Thymus (tissue), 11 donors: Measurements from ENCODE around the gene SLC39A10. TPM values are rescaled to one million over a fixed set of nuclear protein-coding genes. Genes with fewer than 3 reads are reported as not detected.

ENCODE experiments used
- DNase-seq, 9 donors: peaks; one replicate each; pipeline ENCODE4 v3.0.0-alpha.2; 2013; ENCODE audit warnings: low spot score in 9 of 9, low read depth in 6 of 9, missing footprints in 1 of 9
- H3K27ac ChIP-seq, 2 donors: one replicate each; pipeline ENCODE4 v1.5.1; 2013; ENCODE audit warnings: control low read depth in 1 of 2, low read depth in 1 of 2, low read length in 1 of 2, mild to moderate bottlenecking in 1 of 2, moderate library complexity in 1 of 2
- H3K27me3 ChIP-seq, 2 donors: one replicate each; pipeline ENCODE4 v1.5.1; 2013; ENCODE audit warnings: low read length in 1 of 2; ENCODE audit not compliant: control insufficient read depth in 2 of 2, insufficient read depth in 1 of 2
- H3K36me3 ChIP-seq, 2 donors: one replicate each; pipeline ENCODE4 v1.5.1; 2013; ENCODE audit warnings: low read length in 1 of 2, mild to moderate bottlenecking in 1 of 2, moderate library complexity in 1 of 2; ENCODE audit not compliant: control insufficient read depth in 2 of 2, insufficient read depth in 2 of 2
- H3K4me1 ChIP-seq, 2 donors: one replicate each; pipeline ENCODE4 v1.5.1; 2013; ENCODE audit warnings: low read length in 2 of 2; ENCODE audit not compliant: control insufficient read depth in 2 of 2, insufficient read depth in 2 of 2
- H3K4me3 ChIP-seq, 2 donors: one replicate each; pipeline ENCODE4 v1.5.1; 2013; ENCODE audit warnings: low read length in 2 of 2, control low read depth in 1 of 2, mild to moderate bottlenecking in 1 of 2
- H3K9me3 ChIP-seq, 2 donors: one replicate each; pipeline ENCODE4 v1.5.1; 2013; ENCODE audit warnings: low read length in 1 of 2, mild to moderate bottlenecking in 1 of 2; ENCODE audit not compliant: control insufficient read depth in 2 of 2, insufficient read depth in 1 of 2
- WGBS: extraction: QIAGEN DNeasy Blood & Tissue Kit; methylation state at CpG from one replicate; pipeline ENCODE4 v1.1.7; 2013; 5-methylcytosine and 5-hydroxymethylcytosine counted together
- polyA plus RNA-seq: library from polyadenylated mRNA; stranded (reverse); fragments of 200-250 nt; gene quantifications from one replicate; pipeline ENCODE4 v1.2.3, GENCODE V29; 2013
- total RNA-seq: library from RNA; stranded (reverse); fragments of 120-200 nt; gene quantifications from one replicate; pipeline ENCODE4 v1.2.4, GENCODE V29; 2013
- donor health status: healthy.

SLC39A10 gene
- total and polyA plus RNA-seq, 2 donors, result 11.4 to 40.2 TPM

GRCh38 chr2:195649629-195650190 is 7.3 kb upstream of the SLC39A10 start:
- Histone ChIP-seq H3K27ac (peak overlapping the region in 1 of 2 donors; percentile 39), H3K36me3 (no peaks in the 10 kb centered on the region), H3K4me3 (no peak overlapping the region), H3K9me3 (no peaks in the 10 kb centered on the region), H3K4me1 (no peaks in the 10 kb centered on the region), H3K27me3 (no peaks in the 10 kb centered on the region)
- DNase-seq, result peak in 1 of 9 donors; percentile 28
- WGBS, result 53% methylated on average over 6 of the region's 6 CpGs

- Histone ChIP-seq H3K36me3 (no peaks in the 10 kb centered on the region), H3K9me3 (no peaks in the 10 kb centered on the region), H3K4me1 (peaks cover 0 to 1% of the 10 kb centered on the region in 2 donors), H3K27ac (no peak overlapping the region), H3K4me3 (no peak overlapping the region), H3K27me3 (no peaks in the 10 kb centered on the region)
- no peak for DNase-seq
- 81% methylated on average over 4 of the region's 4 CpGs for WGBS
Measured at GRCh38 chr2:195651046-195651445, 6.0 kb upstream of the SLC39A10 start.

- no peak overlapping the region for H3K27ac ChIP-seq
- peaks cover 0 to 8% of the 10 kb centered on the region in 2 donors for H3K4me1 ChIP-seq
- no peaks in the 10 kb centered on the region for H3K36me3 ChIP-seq
- no peak for DNase-seq
- H3K9me3 ChIP-seq, result no peaks in the 10 kb centered on the region
- H3K4me3 ChIP-seq, result no peak overlapping the region
- H3K27me3 ChIP-seq, result no peaks in the 10 kb centered on the region
Measured at GRCh38 chr2:195652911-195653310, 4.1 kb upstream of the SLC39A10 start.

- H3K9me3 ChIP-seq, result no peaks in the 10 kb centered on the region
- H3K27me3 ChIP-seq, result no peaks in the 10 kb centered on the region
- H3K27ac ChIP-seq, result peak overlapping the region; percentile 86 to 88
- no peaks in the 10 kb centered on the region for H3K36me3 ChIP-seq
- 46% methylated on average over 19 of the region's 19 CpGs for WGBS
- H3K4me1 ChIP-seq, result peaks cover 0 to 11% of the 10 kb centered on the region in 2 donors
- DNase-seq, result peak in 1 of 9 donors; percentile 6
- H3K4me3 ChIP-seq, result peak overlapping the region; percentile 95 to 96
Measured at GRCh38 chr2:195656161-195656858, 716 bp upstream of the SLC39A10 start.

GRCh38 chr2:195657634-195658540 is 861 bp downstream of the SLC39A10 start:
- Histone ChIP-seq H3K36me3 (peaks cover 0 to 3% of the 10 kb centered on the region in 2 donors), H3K9me3 (no peaks in the 10 kb centered on the region), H3K27ac (peak overlapping the region; percentile 94 to 98), H3K4me3 (peak overlapping the region; percentile 95 to 96), H3K27me3 (no peaks in the 10 kb centered on the region), H3K4me1 (peaks cover 0 to 11% of the 10 kb centered on the region in 2 donors)
- under 1% methylated on average over 66 of the region's 66 CpGs for WGBS
- peak in 8 of 9 donors; percentile 44 to 84 (median 66) for DNase-seq

DNA sequence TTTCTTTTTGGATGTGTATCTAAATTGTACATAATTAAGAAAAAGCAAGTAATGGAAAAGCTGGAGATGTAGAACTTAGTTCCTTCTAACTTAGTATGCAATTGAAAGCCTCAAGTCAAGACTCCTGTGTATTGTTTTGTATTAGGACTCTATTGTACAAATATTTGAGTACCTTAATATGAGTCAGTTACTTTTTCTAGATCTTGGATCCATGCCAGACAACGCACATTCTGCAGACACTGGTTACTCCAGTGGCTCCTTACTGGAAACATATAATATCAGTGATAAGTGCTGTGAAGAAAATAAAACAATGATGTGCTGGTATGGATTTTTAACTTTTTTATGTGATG is 1.5 kb downstream of the SLC39A10 start:
- WGBS, result 0% methylated on average over 1 of the region's 1 CpG
- H3K36me3 ChIP-seq, result peaks cover 0 to 3% of the 10 kb centered on the region in 2 donors

GRCh38 chr2:195659114-195659513 is 2.1 kb downstream of the SLC39A10 start:
- H3K9me3 ChIP-seq, result no peaks in the 10 kb centered on the region
- peaks cover 0 to 11% of the 10 kb centered on the region in 2 donors for H3K4me1 ChIP-seq
- DNase-seq, result peak in 3 of 9 donors; percentile 21 to 61 (median 26)
- H3K36me3 ChIP-seq, result peaks cover 0 to 3% of the 10 kb centered on the region in 2 donors
- 20% methylated on average over 5 of the region's 5 CpGs for WGBS
- peak overlapping the region; percentile 50 to 96 for H3K4me3 ChIP-seq
- no peaks in the 10 kb centered on the region for H3K27me3 ChIP-seq
- H3K27ac ChIP-seq, result peak overlapping the region; percentile 18 to 94

More for the DNA sequence above, 1.5 kb downstream of the SLC39A10 start:
- Histone ChIP-seq H3K27ac (peak overlapping the region in 1 of 2 donors; percentile 94), H3K27me3 (no peaks in the 10 kb centered on the region), H3K9me3 (no peaks in the 10 kb centered on the region), H3K4me1 (peaks cover 0 to 11% of the 10 kb centered on the region in 2 donors), H3K4me3 (peak overlapping the region; percentile 95 to 96)
- DNase-seq, result peak in 3 of 9 donors; percentile 14 to 46 (median 38)

DNA sequence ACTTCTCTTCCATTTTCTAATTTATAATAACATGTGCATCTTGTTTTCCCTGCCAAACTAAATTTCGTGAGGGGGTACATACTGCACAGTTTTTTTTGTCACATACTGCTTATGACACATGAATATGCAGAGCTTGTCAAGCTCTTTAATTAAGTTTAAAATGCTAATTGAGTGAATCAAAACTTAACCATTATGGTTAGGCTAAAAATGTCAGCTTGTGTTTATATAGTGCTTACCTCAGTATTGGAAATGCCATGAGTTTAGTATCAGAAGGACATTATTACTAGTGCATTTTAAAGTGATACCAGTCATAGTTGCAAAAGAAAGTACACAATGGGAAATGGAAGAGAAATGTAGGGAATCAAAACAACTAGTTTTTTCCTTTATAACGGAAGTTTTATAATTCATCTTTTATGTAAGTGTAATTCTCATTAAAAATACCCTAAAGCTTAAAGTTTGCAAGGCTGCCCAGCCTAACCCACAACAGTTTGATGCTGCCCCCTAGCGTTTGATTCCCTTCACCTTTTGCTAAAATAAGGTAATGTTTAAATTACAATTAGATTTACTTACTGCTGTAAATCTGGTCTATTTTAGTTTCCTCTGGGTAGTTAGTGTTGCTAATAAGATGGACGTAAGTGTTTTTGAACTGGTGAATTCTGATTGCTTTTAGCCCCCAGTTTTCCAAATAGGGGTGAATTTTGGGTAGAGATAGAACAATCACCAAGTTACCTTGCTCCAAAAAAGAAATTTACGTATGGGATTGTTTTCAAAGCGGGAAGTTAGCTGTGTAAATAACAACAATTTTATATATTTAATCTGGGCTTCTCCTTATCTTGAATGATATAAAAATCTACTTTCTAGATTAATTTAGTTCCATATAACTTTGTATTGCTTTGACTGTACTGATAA is 3.2 kb downstream of the SLC39A10 start:
- Histone ChIP-seq H3K36me3 (peaks cover 0 to 3% of the 10 kb centered on the region in 2 donors), H3K27ac (peak overlapping the region in 1 of 2 donors; percentile 94), H3K27me3 (no peaks in the 10 kb centered on the region), H3K4me1 (peaks cover 0 to 11% of the 10 kb centered on the region in 2 donors), H3K4me3 (peak overlapping the region; percentile 50 to 96), H3K9me3 (no peaks in the 10 kb centered on the region)
- peak; percentile 59 to 91 (median 83) for DNase-seq
- 41% methylated on average over 6 of the region's 6 CpGs for WGBS
